Measurements from ENCODE around the gene PLCD1.
"Not testable (repeated sequence)": the region's sequence is repeated elsewhere in the genome, so short reads cannot be mapped to it uniquely, and the experiment has no call there.

Gene PLCD1

DNA sequence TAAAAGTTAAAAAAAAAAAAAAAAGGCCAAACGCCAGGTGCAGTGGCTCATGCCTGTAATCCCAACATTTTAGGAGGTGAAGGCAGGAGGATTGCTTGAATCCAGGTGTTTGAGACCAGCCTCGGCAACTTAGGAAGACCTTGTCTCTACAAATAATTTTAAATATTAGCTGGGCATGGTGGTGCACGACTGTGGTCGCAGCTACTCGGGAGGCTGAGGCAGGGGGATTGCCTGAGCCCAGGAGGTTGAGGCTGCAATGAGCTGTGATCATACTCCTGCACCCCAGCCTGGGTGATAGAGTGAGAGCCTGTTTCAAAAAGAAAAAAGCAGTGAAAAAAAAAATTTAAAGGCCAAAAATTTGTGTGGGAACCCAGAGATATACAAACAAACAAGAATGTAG lies 6.8 kb upstream of the PLCD1 start:
- DNase-seq, result no peak

DNA sequence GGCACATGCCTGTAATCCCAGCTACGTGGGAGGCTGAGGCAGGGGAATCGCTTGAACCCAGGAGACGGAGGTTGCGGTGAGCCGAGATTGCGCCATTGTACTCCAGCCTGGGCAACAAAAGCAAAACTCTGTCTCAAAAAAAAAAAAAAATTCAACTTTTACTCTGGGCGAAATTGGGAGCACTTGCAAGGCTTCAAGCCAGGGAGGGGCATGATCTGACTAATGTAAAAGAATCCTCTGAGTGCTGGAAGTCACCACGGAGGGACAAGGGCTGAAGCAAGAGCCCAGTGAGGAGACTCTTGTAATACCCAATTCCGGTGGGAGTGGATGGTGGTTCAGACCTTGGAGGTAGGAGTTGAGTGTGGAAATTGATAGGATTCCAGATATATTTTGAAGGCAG lies 4.9 kb upstream of the PLCD1 start:
- DNase-seq, result not testable (repeated sequence)

DNA sequence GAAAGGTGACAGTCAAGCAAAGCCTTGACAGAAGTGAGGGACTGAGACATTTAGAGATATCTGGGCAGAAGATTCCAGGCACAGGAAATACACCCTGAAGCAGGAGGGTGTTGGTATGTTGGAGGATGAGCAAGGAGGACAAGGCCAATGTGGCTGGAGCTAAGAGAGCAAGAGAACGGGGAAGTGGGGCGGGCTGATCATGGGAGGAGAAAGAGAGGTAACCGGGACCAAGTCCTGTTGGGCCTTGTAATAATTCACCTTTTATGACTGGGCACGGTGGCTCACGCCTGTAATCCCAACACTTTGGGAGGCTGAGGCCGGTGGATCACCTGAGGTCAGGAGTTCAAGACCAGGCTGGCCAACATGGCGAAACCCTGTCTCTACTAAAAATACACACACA lies 4.1 kb upstream of the PLCD1 start:
- not testable (repeated sequence) for DNase-seq

DNA sequence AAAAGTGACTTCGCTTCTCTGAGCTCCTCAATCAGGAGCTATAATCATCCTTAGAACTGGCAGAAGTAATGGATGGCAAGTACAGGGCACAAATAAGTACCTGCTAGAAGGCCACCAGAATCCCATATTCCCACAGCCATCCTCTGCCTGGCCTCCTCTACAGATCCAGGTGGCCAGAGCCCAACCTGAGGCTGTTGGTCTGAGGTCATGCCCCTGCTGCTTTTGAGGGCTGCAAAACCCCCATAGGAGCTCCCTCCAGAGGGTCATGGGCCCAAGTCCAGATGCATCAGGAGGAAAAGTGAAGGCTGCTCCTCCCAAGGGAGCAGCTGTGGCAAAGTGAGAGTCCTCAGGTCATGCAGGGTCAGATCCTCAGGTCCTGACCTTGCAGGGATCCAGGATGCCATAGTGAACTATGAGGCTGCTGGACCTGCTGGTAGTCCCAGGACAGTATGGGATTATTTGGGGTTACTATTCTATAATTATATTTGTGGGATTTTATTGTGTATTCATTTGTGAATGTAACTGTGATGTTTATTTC lies 3.0 kb upstream of the PLCD1 start:
- DNase-seq, result no peak

DNA sequence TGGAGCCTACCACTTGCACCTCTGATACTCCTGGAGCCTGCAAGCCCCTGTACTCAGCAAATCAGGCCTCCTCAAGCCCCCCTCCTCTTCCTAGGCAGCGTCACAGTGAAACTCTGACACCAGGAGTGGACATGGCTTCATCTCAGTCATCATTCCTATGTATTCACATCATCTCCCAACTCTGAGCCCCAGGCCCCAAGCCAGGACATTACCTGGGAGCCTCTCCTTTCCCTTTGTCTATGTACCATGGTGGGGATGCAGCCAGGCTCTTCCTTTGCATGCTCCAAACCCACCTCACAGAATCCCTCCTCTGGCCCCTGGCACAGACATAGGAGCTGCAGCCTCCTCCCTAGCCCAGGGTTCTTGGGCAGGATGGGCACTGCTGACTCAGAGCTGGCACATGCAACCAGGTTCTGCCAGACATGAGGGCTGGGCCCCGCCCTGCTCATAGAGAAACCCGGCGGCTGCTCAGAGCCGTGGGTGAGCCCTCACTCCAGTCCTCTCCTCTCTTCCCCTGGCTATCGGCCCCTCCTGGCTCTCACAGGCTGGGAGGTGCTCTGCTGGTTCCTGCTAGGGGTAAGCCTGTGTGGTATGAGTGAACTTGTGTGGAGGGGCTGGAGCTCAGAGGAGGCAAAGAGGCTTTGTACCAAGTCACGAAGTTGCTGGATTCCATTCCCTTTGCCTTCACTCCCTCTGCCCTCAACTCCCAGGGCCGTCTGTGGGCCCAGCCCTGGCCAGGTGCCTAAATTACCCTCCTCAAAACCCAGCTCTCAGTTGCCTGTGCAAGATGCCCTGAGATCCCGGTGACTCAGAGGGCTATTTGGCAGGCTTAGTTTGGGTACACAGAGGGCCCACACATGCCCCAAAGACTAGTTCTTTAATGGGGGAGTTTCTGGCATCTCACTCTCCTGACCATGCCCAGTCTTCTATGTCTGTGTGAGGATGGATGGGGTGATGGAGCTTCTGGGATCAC lies 1.9 kb upstream of the PLCD1 start:
- peak; percentile 8 for DNase-seq

DNA sequence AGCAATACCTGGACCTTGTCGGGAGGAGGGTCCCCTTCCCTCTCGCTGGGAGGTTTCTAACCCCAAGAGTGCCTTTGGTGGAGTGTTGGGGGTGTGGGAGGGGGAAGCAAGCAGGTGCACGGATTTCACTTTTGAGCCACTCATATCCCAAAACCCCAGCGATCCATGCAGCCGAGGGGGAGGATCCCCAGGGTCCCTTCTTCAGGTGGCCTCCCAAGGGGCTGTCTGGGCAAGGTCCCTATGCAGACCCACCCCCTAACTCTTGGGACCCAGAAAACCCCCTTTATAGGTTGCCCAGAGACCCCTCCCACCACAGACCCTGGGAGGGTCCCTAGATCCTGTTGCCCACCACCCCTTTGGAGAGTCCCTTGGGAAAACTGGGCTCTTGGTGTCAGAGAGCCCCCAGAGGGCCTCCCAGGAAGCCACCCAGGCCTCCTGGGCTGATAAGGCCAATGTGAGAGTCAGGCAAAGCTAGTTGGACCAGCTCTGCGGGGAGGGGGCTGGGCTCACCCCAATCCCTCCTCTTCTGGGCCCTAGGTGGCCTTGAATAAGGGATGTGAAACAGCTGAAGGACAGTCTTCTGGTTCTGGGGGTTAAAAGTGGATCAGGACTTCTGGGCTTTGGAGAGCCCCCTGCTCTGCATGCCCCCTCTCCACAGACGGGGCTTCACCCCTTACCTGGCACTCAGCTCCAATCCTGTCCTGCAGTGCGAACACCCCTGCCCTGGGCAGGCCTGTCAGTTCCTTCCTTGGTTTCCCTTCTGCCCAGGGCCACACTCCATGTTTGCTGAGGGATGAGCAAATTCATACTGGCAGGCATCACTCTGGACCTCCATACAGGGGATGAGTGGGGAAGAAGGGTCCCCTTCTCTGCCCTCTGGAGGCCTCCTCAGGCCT lies 932 bp upstream of the PLCD1 start:
- no peak for DNase-seq

DNA sequence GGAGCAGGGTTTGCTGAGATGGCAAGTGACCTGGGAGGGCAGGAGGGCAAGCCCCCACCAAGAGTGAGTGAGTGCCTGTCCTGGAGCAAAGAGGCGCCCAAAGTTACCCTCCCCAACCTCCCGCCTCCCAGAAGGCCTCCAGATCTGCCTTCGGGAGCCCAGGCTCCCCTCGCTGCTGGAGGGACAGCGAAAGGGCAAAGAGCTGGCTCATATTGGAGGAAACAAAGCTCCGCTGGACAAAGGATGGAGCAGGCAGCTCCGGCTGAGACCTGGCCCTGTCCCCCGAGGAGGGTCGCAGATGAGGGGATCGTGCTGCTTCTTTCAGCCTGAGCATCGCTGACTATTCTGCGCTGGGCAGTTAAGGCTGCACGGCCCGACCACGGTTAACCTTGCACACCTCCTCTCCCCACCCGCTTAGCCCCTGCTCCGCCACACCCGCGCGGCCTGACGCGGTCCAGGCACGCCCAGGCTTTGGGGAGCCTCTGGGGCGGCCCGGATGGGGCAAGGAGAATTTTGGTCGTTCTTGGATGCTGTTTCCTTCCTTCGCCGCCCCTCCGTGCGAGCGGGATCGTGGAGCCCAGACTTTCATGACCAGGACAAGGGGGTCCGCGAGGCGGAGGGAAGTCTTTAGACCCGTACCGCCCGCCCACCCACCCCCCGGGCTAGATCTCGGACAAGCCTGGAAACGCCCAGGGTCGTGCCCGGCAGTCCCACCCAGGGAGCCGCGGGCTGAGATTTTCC lies 651 bp downstream of the PLCD1 start:
- no peak for DNase-seq

DNA sequence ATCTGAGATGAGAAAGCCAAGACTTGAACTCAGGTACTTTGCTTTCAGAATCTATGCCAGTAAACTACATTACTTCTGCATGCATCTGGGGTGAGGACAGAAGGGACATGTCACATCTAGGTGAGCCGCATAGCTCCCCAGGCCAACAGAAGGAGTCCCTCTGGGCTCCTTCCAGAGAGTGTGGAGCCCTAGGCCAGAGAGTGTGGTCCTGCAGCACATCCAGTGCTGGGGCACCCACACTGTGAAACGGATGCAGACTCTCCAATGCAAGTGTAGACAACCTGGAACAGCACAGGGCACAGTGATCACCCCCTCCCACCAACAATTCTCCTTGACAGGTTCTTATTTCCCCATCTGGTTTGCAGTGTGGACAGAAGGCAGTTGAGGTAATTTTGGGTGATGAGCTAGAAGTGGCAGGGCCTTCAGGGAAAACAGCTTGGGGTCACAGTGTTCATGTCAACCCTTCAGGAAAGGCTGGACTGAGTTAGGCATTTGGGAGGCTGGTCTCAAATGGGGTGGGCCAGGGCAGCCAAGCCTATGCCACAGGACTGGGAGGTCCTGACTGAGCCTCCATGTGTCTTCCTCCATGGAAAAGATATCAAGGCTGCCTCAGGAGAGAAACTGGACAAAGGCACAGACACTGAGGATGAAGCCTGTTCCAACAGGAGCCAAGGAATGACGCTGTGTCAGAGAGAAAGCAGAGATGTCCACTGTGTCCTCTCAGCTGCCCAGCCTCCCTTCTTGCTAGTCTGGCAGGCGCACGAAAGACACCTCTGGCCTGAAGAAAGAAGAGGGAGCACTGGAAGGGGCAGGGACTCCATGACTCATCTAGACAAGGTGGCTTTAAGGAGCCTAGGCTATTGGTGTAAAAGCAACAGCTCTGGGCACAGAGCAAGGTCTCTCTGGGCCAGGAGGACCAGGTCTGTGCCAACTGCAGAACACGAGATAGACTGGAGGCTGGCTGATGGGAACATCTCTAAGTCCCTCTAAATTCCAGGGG lies 1.7 kb downstream of the PLCD1 start:
- DNase-seq, result no peak

DNA sequence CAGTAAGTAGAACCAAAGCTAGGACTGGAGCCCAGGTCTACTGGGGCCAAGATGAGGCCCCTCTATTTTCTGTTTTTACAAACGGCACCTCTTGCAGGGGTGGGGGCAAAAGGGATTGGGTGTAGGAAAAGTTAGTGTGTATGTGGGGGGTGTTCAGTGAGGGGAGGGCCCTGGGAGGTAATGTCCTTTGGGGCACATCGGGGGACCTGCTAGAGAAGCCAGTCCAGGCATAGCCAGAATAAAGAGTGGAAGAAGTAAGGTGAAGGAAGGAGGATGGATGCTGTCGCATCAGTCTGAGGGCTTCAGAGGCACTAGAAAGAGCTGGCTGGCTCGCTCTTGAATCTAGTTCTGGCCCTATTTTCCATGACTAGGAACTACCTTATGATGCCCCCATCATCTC lies 2.6 kb downstream of the PLCD1 start:
- no peak for DNase-seq

DNA sequence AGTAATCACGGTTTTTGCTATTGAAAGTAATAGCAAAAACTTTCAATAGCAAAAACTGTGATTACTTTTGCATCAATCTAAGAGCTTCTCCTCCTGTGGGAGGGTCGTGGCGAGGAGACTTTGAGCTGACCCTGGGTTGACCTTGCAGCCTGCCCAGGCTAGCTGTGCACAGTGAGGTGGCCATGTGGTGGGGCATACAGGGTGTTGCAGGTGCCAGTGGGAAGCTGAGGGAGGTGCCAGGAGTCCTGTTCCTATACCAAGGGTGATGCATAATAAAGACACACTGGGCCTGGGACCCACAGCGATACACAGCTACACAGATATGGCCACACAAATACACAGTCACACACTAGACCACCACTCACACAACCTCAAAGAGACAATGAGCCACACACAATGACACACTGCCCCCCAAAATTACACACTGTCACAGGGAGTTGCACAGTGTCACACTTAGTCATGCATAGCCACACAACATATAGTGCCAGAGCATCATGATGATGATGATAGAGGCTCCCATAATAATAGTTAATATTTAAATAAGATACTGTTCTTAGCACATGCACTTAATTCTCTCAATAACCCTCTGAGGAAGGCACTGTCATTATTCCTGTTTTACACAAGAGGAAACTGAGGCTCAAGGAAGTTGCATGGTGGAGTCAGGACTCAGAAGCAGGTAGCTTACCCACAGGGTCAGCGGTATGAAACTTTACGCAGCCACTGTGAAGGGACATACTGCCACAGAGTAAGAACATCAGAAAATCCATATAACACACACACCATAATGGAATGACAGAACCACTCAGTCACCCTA lies 6.3 kb downstream of the PLCD1 start:
- no peak for DNase-seq

DNA sequence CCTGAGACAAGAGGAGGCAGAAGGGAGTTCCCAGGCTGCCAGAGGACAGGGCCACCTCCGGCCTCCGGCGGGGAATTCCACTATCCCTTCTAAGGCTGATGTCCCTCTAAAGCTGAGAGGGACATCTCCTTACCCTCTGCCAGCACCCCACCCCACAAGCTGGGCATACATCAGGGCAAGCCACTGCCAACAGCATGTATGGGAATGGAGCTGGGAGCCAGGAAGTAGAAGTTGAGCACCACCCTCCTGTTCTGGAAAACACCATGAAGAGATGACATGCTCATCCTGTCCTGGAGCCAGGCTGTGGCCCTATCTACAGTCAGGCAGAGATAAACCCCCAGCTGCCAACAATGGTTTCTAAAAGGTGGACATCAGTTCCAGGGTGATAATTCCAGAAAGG lies 7.1 kb downstream of the PLCD1 start:
- DNase-seq, result no peak

DNA sequence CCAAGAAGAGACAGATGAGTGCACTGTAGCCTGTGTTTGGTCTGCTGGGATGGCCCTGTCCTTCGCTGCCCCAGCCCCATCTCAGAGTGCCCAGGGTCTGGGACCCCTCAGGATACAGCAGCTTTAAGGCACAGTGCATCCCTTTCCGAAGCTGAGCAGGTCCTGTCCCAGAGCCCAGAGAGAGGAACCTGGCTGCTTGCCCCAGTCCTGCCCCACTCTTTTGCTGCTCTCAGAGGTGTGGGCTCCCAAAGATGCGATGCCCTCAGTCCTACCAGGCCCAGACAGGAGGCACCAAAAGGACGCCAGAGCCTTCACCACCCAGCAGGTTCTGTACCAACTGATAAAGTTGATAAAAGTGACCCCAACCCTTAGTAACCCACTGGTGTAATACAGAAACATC lies 8.2 kb downstream of the PLCD1 start:
- no peak for DNase-seq

DNA sequence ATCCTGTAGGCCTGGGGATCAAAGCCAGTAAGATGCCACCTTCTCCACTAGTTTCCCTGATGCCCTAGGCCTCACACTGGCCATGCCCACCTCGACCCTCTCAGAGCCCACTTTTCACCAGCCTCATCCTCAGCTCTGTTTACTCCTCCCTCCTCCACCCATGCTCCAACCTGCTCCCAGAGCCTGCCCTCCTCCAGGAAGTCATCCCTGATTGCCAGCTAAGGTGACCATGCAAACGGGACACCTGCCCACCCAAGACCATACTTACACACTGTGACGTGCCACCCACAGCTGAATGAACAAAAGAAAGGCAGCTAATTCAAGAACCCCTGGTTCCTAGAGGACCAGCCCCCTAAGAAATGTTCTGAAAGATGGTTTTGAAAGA lies 9.1 kb downstream of the PLCD1 start:
- DNase-seq, result no peak

DNA sequence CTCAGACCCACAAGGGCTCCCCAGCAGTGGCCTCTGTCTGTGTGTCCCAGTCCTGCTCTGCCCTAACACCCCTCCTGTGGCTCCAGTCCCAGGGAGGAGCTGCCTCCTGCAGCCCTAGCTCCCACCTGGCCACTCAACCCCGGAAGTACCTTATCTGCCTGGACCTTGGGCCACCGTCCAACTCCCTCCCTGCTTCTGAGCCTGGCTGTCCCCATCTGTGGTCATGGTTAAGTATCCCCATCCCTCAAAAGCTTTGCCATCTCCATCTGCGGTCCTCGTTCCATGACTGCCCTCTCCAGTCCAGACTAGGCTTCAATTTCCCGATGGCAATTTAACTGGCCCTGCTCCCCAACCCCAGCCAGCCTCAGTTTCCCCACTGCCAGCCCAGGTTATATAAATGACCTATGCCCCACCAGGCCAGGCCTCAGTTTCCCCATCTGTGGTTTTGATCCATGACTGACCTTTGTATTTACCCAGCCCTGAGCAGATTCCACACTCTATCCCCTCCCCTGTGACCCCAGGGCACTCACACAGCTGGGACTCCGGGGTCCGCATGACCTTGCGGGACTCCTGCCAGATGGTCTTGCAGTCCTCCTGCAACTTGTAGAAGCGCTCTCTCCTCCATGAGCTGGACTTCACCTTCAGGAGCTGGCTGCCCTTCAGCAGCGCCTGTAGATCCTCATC lies 9.6 kb downstream of the PLCD1 start:
- no peak for DNase-seq

DNA sequence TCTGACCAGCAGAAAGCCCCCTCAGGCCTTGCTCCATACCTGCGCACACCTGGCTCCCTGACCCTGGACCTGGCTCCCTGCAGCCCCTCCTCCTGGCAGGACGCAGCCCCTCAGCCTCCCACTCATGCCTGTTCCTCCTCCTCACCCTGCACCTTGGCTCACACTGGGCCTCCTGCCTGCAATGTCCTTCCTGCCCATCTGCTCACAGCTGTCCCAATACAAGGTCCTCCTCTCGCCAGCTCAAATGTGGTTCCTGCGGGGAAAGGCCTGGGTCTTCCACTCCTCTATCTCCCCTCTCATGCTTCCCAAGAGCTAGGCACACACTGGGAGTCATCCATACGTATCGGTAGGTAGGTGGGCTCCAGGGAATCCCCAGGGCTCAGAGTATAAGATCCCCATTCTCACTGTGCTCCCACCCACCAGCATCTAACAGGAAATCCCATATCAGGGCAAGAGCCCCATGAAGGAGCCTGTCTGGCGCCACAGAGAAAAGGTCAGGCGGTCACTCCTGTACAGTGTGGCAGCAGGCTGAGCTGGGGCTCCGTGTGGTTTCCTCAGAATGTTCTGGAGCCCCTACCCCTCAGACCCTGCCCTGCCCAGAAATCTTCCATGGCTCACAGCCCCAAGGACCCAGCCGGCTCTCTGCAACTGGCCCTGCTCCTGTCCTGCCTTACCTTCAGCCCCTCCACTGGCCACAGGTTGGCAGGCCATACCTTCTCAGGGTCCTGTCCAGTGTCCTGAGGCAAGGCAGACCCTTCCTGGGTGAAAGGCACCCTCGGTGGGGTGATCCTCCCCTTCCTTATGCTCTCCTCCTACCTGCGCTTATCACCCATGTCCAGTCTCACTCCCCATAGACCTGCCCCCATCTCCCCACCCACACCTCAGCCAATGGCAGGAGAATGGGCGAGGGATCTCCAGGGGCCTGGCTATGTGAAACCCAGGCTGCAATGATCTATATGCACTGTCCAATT lies 10.9 kb downstream of the PLCD1 start:
- DNase-seq, result no peak

DNA sequence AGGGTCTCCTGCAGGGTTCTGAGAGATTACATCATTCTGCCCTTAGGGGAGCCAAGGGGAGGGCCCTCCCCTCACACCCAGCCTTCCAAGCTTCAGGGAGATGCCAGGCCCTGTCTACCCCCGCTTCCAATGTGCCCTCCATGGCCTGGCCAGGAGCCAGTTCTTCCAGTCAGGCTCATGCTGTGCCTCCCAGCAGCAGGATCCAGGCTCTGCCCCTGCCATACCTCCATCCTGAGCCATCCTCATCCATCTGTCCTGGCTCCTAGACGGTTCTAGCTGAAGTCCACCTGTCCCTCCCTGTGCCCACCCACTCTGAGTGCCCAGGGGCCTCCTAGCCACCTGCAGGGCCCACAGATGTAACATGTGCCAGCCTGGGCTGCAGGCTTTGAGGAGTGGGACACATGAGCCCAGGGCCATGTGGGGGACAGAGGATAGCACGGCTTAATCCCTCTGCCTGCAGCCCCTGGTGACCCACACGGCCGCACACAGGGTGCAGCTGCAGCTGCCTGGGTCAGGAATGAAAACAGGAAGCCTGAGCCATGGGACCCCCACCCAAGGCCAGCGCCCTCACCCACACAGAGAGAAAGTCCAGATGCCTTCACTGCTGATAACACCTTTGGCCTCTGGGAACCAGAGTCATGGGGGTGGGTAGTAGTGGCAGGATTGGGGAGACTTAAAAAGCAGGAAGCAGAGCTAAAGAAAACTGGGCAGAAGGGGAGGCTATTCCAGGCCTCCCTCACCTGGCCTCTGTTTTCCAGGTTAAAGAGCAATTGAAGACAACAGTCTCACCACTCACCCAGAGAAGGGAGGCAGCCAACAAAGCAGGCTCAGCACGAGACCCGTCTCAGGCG lies 11.8 kb downstream of the PLCD1 start:
- DNase-seq, result no peak

DNA sequence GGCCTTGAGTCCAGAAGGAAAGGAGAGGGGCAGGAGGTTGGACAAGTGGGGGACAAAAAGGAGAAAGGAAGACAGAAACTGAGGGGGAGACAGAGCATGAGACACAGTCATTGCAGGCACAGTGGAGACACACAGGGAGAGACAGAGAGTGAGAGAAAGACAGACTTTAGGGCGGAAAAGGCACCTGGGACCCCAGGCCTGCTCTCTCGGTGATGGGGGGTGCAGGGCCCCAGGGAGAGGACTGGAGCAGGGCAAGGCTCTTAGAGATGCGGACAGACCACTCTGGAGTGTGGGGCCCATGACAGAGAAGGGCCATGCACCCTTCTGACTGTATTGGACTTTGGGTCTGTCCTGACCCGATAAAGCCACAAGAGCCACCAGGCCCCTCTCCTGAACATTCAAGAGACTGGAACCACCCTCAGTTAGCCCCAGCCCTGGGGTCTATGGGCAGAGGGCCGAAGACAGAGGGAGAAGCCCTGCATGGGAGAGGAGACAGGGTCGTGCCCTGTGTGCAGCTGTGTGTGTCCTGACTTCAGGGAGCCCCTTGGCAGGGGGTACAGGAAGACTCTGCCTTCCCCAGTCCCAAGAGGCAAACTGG lies 12.5 kb downstream of the PLCD1 start:
- no peak for DNase-seq

Data from HCEC 1CT (cell line).